ENCODE results near the gene TBXA2R. TPM values are rescaled to one million over a fixed set of nuclear protein-coding genes. Genes with fewer than 3 reads are reported as not detected.

Gene TBXA2R
- total and polyA plus RNA-seq, 2 of the 8 experiments (the other 6 are each of a cell fraction or from before 2014, with no cell fraction given), result 0.39 to 0.50 TPM

- no peak for TF ChIP-seq CHD7 (IDR thresholded peaks at IDR 0.05; ENCODE audit: insufficient replicate concordance, low read length)
- no peak for TF ChIP-seq CHD1 (IDR thresholded peaks at IDR 0.05; ENCODE audit: low read depth, low read length)
- TF ChIP-seq BACH1 (IDR thresholded peaks at IDR 0.05; ENCODE audit: low read length), result no peak
- TF ChIP-seq MAFK (IDR thresholded peaks at IDR 0.05; ENCODE audit: low read depth, low read length), result no peak
- TF ChIP-seq SUZ12 (IDR thresholded peaks at IDR 0.05; ENCODE audit: low read length), result no peak
- TF ChIP-seq MAX (IDR thresholded peaks at IDR 0.05), result no peak
- TF ChIP-seq JUND (IDR thresholded peaks at IDR 0.05; ENCODE audit: low read length), result no peak
- TF ChIP-seq SIRT6 (IDR thresholded peaks at IDR 0.05; ENCODE audit: low read length), result no peak
- no peak for TF ChIP-seq NANOG (IDR thresholded peaks at IDR 0.05; ENCODE audit: insufficient read depth, low read depth, low read length, poor library complexity, severe bottlenecking)
- no peak for TF ChIP-seq EP300 (IDR thresholded peaks at IDR 0.05; ENCODE audit: borderline replicate concordance in 1 of 2, low read depth in 2 of 2, low read length in 2 of 2)
Measured at GRCh38 chr19:3643674-3644313, 37.1 kb upstream of the TBXA2R start (continued).
